ENCODE data around the gene HHIP. TPM values are rescaled to one million over a fixed set of nuclear protein-coding genes. Genes with fewer than 3 reads are reported as not detected.

The HHIP gene
- total RNA-seq, 1 donor from 2014 or later, result 247 TPM

DNA sequence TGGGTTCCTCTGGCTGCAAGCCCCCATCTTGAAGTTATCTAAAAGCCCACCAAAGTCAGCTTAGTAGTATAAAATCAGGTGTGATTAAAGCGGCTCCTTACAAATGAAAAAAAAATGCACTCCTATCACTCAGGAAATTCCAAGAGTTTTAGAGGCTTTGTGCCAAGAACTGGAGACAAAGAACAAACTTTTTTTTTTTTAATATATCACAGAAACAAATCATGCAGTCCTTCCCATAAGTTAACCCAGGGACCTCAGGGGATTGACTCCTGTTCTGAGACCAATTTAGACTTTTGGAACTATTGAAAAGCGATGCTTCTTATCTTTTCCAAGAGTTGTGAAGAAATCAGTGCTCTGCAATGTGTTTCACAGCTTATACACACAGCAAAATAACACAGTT lies 53.6 kb downstream of the HHIP start:
- H3K27ac ChIP-seq, result no peak overlapping the region

GRCh38 chr4:144701683-144702233 lies 55.8 kb downstream of the HHIP start:
- TF ChIP-seq, protein P1, sequence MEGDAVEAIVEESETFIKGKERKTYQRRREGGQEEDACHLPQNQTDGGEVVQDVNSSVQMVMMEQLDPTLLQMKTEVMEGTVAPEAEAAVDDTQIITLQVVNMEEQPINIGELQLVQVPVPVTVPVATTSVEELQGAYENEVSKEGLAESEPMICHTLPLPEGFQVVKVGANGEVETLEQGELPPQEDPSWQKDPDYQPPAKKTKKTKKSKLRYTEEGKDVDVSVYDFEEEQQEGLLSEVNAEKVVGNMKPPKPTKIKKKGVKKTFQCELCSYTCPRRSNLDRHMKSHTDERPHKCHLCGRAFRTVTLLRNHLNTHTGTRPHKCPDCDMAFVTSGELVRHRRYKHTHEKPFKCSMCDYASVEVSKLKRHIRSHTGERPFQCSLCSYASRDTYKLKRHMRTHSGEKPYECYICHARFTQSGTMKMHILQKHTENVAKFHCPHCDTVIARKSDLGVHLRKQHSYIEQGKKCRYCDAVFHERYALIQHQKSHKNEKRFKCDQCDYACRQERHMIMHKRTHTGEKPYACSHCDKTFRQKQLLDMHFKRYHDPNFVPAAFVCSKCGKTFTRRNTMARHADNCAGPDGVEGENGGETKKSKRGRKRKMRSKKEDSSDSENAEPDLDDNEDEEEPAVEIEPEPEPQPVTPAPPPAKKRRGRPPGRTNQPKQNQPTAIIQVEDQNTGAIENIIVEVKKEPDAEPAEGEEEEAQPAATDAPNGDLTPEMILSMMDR (IDR thresholded peaks at IDR 0.05), result no peak
- ATAC-seq, result no peak
- no peaks in the 10 kb centered on the region for H3K9me3 ChIP-seq
- H3K27ac ChIP-seq, result no peak overlapping the region
- intact Hi-C loops (cut with DNase I), result no loop called here
- H3K4me1 ChIP-seq, result no peaks in the 10 kb centered on the region
- DNase-seq, result no peak
- H3K27me3 ChIP-seq, result no peaks in the 10 kb centered on the region
- no peaks in the 10 kb centered on the region for H3K36me3 ChIP-seq
- H3K4me3 ChIP-seq, result no peak overlapping the region

More for the DNA sequence above, 53.6 kb downstream of the HHIP start:
- intact Hi-C loops (cut with DNase I), result no loop called here
- DNase-seq (no peak), ATAC-seq (no peak)
- Histone ChIP-seq H3K36me3 (no peaks in the 10 kb centered on the region), H3K9me3 (no peaks in the 10 kb centered on the region), H3K4me3 (no peak overlapping the region), H3K4me1 (no peaks in the 10 kb centered on the region), H3K27me3 (no peaks in the 10 kb centered on the region)
- TF ChIP-seq, protein P1 (IDR thresholded peaks at IDR 0.05), result no peak

GRCh38 chr4:144703494-144703893 lies 57.5 kb downstream of the HHIP start:
- intact Hi-C loops (cut with DNase I), result no loop called here
- no peak overlapping the region for H3K4me3 ChIP-seq
- no peaks in the 10 kb centered on the region for H3K27me3 ChIP-seq
- ATAC-seq (peak; percentile 15), DNase-seq (no peak)
- TF ChIP-seq, protein P1 (IDR thresholded peaks at IDR 0.05), result no peak
- H3K4me1 ChIP-seq, result no peaks in the 10 kb centered on the region
- H3K36me3 ChIP-seq, result no peaks in the 10 kb centered on the region
- H3K9me3 ChIP-seq, result no peaks in the 10 kb centered on the region
- no peak overlapping the region for H3K27ac ChIP-seq

- Histone ChIP-seq H3K4me3 (no peak overlapping the region), H3K27me3 (no peaks in the 10 kb centered on the region), H3K36me3 (peaks cover 5% of the 10 kb centered on the region), H3K9me3 (no peaks in the 10 kb centered on the region), H3K27ac (no peak overlapping the region), H3K4me1 (no peaks in the 10 kb centered on the region)
- intact Hi-C loops (cut with DNase I), result no loop called here
- no peak for DNase-seq
- TF ChIP-seq, protein P1 (IDR thresholded peaks at IDR 0.05), result no peak
- no peak for ATAC-seq
Measured at GRCh38 chr4:144705601-144706590, 59.9 kb downstream of the HHIP start.

- Histone ChIP-seq H3K4me3 (no peak overlapping the region), H3K9me3 (no peaks in the 10 kb centered on the region), H3K36me3 (peaks cover 5% of the 10 kb centered on the region), H3K4me1 (no peaks in the 10 kb centered on the region), H3K27me3 (no peaks in the 10 kb centered on the region), H3K27ac (no peak overlapping the region)
- ATAC-seq, result no peak
- intact Hi-C loops (cut with DNase I), result no loop called here
- no peak for DNase-seq
- TF ChIP-seq, protein P1 (IDR thresholded peaks at IDR 0.05), result no peak
Measured at GRCh38 chr4:144709159-144709558, 63.2 kb downstream of the HHIP start.

Measured in upper lobe of right lung (tissue), 1 donor.